Measurements from ENCODE around the gene PADI3.
"Not testable (repeated sequence)": the region's sequence is repeated elsewhere in the genome, so short reads cannot be mapped to it uniquely, and the experiment has no call there.

Gene PADI3

GRCh38 chr1:17216078-17216477 lies 32.8 kb upstream of the PADI3 start:
- no peak for DNase-seq

- DNase-seq, result no peak
Measured at GRCh38 chr1:17217607-17218006, 31.3 kb upstream of the PADI3 start.

GRCh38 chr1:17218939-17219338 lies 30.0 kb upstream of the PADI3 start:
- no peak for DNase-seq

GRCh38 chr1:17220287-17220686 lies 28.6 kb upstream of the PADI3 start:
- no peak for DNase-seq

- no peak for DNase-seq
Measured at GRCh38 chr1:17222557-17222956, 26.3 kb upstream of the PADI3 start.

GRCh38 chr1:17224434-17224833 lies 24.5 kb upstream of the PADI3 start:
- no peak for DNase-seq

- no peak for DNase-seq
Measured at GRCh38 chr1:17225140-17225539, 23.8 kb upstream of the PADI3 start.

GRCh38 chr1:17227358-17227915 lies 21.5 kb upstream of the PADI3 start:
- DNase-seq, result no peak

- DNase-seq, result no peak
Measured at GRCh38 chr1:17228619-17229018, 20.3 kb upstream of the PADI3 start.

- no peak for DNase-seq
Measured at GRCh38 chr1:17229379-17229778, 19.5 kb upstream of the PADI3 start.

- DNase-seq, result no peak
Measured at GRCh38 chr1:17230106-17230505, 18.8 kb upstream of the PADI3 start.

GRCh38 chr1:17230671-17231310 lies 18.1 kb upstream of the PADI3 start:
- no peak for DNase-seq

- DNase-seq, result no peak
Measured at GRCh38 chr1:17232759-17233661, 15.9 kb upstream of the PADI3 start.

- DNase-seq, result no peak
Measured at GRCh38 chr1:17233675-17234320, 15.1 kb upstream of the PADI3 start.

- no peak for DNase-seq
Measured at GRCh38 chr1:17234405-17234804, 14.5 kb upstream of the PADI3 start.

GRCh38 chr1:17235135-17235885 lies 13.6 kb upstream of the PADI3 start:
- no peak for DNase-seq

GRCh38 chr1:17236779-17237560 lies 11.9 kb upstream of the PADI3 start:
- DNase-seq, result peak; percentile 81

- no peak for DNase-seq
Measured at GRCh38 chr1:17237561-17237903, 11.4 kb upstream of the PADI3 start.

- DNase-seq, result no peak
Measured at GRCh38 chr1:17239420-17239819, 9.5 kb upstream of the PADI3 start.

GRCh38 chr1:17241011-17241779 lies 7.7 kb upstream of the PADI3 start:
- not testable (repeated sequence) for DNase-seq

- DNase-seq, result not testable (repeated sequence)
Measured at GRCh38 chr1:17241780-17242074, 7.2 kb upstream of the PADI3 start.
